Loucy (cell line): ENCODE results near the gene SLC35F3.

Experiments used
- EZH2phosphoT487 ChIP-seq: fragments of 200-600 bp; IDR thresholded peaks from 2 replicates; pipeline ENCODE4 v1.6.1; 2018; ENCODE audit warnings: antibody characterized with exemption, mild to moderate bottlenecking, moderate library complexity, borderline replicate concordance
- TF ChIP-seq, protein P1 (sequence below): fragments of 200-600 bp; sonication (generic); conservative IDR thresholded peaks from 2 replicates; pipeline ENCODE4 v1.5.1; 2014; ENCODE audit warnings: mild to moderate bottlenecking, antibody characterized with exemption, low read length

DNA sequence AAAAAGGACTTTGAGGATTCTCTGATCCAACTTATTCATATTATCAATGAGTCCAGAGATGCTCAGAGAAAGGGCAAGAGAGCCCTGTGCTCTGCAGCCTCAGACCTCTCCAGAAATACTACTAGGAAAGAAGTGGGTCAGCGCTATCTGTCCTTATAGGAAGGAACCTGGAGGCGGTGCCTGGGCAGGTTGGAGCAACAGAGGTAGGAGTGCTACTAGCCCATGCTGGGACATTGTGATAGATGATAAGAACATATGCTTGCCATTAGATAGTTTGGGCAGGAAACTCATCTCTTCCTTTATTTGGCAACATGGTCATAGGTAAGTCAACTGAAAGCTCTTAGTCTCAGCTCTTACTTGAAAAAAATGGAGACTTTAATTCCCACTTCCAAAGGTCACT, 335.0 kb downstream of the SLC35F3 start:
- TF ChIP-seq, protein P1, sequence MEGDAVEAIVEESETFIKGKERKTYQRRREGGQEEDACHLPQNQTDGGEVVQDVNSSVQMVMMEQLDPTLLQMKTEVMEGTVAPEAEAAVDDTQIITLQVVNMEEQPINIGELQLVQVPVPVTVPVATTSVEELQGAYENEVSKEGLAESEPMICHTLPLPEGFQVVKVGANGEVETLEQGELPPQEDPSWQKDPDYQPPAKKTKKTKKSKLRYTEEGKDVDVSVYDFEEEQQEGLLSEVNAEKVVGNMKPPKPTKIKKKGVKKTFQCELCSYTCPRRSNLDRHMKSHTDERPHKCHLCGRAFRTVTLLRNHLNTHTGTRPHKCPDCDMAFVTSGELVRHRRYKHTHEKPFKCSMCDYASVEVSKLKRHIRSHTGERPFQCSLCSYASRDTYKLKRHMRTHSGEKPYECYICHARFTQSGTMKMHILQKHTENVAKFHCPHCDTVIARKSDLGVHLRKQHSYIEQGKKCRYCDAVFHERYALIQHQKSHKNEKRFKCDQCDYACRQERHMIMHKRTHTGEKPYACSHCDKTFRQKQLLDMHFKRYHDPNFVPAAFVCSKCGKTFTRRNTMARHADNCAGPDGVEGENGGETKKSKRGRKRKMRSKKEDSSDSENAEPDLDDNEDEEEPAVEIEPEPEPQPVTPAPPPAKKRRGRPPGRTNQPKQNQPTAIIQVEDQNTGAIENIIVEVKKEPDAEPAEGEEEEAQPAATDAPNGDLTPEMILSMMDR = no peak
- TF ChIP-seq EZH2phosphoT487 = no peak
